Mucosa of rectum (tissue), 2 donors: ENCODE data around the gene CCDC182.

Source experiments
- H3K27ac ChIP-seq, 2 donors: one replicate each; pipeline ENCODE4 v1.7.0; 2013; ENCODE audit warnings: inconsistent platforms in 2 of 2, low read depth in 2 of 2, low read length in 2 of 2
- H3K27me3 ChIP-seq, 2 donors: one replicate each; pipeline ENCODE4 v1.7.0; 2013; ENCODE audit warnings: low read length in 2 of 2; ENCODE audit not compliant: control insufficient read depth in 2 of 2, insufficient read depth in 2 of 2
- H3K36me3 ChIP-seq, 2 donors: one replicate each; pipeline ENCODE4 v1.7.0; 2013; ENCODE audit warnings: low read length in 2 of 2; ENCODE audit not compliant: control insufficient read depth in 2 of 2, insufficient read depth in 2 of 2
- H3K4me1 ChIP-seq, 2 donors: one replicate each; pipeline ENCODE4 v1.7.0; 2013; ENCODE audit warnings: low read length in 2 of 2, mild to moderate bottlenecking in 1 of 2; ENCODE audit not compliant: control insufficient read depth in 2 of 2, insufficient read depth in 2 of 2
- H3K4me3 ChIP-seq, 2 donors: one replicate each; pipeline ENCODE4 v1.7.0; 2013; ENCODE audit warnings: low read length in 2 of 2
- H3K9ac ChIP-seq, 2 donors: one replicate each; pipeline ENCODE4 v1.7.0; 2013; ENCODE audit warnings: low read length in 2 of 2, low read depth in 1 of 2, mild to moderate bottlenecking in 1 of 2
- H3K9me3 ChIP-seq, 2 donors: one replicate each; pipeline ENCODE4 v1.7.0; 2013; ENCODE audit warnings: low read length in 2 of 2; ENCODE audit not compliant: control insufficient read depth in 2 of 2
- donor health status: healthy.
- donor health status: Normal muscosa, but diverticular disease.

Gene CCDC182

DNA sequence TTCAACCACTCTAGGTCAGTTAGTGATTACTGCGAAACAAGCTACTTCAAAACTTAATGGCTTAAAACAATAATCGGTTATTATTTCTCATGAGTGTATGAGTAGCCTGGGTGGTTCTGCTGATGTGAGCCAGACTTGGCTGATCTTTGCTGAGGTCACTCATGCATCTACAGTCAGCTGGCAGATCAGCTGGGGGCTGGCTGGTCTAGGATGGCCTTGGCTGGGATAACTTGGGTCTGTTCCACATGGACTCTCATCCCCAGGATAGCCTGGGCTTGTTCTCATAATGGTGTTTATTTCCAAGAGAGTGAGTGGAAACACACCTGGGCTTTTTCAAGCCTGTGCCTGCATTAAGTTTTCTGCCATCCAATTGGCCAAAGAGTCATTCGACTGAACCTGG, 13.0 kb downstream of the CCDC182 start:
- Histone ChIP-seq H3K27me3 (peaks cover 0 to 2% of the 10 kb centered on the region in 2 donors), H3K36me3 (no peaks in the 10 kb centered on the region), H3K4me1 (no peaks in the 10 kb centered on the region), H3K27ac (no peak overlapping the region), H3K4me3 (no peak overlapping the region), H3K9ac (no peak overlapping the region), H3K9me3 (no peaks in the 10 kb centered on the region)

DNA sequence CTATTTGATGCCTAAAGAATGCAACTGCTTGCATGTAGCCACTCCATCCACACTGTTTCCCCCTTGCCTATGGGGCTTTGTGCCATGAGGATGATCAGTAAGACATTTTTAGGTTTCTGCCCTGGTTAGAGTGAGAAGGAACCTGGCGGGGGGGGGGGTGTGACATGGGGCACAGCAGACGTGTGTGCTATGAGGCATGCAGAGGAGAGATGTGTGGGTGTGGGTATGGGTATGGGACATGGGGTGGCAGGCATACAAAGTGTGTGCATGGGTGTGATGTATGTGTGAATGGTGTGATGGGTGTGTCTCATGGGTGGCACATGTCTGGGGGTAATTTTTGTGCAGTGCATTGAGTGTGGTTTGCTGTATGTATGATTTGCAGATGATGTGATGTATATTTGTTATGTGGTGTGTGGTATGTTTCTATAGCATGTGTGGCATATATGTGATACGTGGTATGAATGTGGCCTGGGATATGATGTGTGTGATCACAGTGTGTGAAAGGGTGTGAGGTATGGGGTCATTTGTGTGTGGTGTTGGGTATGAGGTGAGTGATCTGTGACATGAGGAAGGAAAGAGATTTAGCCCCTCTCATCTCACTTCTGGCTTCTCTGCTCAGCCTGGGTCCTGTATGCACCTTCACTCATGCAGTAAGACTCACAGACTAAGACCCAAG, 14.9 kb downstream of the CCDC182 start:
- H3K27ac ChIP-seq: no peak overlapping the region
- no peaks in the 10 kb centered on the region for H3K36me3 ChIP-seq
- H3K4me3 ChIP-seq: no peak overlapping the region
- no peaks in the 10 kb centered on the region for H3K9me3 ChIP-seq
- no peaks in the 10 kb centered on the region for H3K4me1 ChIP-seq
- no peak overlapping the region for H3K9ac ChIP-seq
- H3K27me3 ChIP-seq: peaks cover 0 to 2% of the 10 kb centered on the region in 2 donors

GRCh38 chr17:57727630-57728175, 17.4 kb downstream of the CCDC182 start:
- no peaks in the 10 kb centered on the region for H3K9me3 ChIP-seq
- no peak overlapping the region for H3K9ac ChIP-seq
- no peaks in the 10 kb centered on the region for H3K36me3 ChIP-seq
- no peaks in the 10 kb centered on the region for H3K27me3 ChIP-seq
- no peaks in the 10 kb centered on the region for H3K4me1 ChIP-seq
- H3K27ac ChIP-seq: no peak overlapping the region
- no peak overlapping the region for H3K4me3 ChIP-seq

GRCh38 chr17:57726838-57727237, 18.3 kb downstream of the CCDC182 start:
- no peaks in the 10 kb centered on the region for H3K36me3 ChIP-seq
- H3K9ac ChIP-seq: no peak overlapping the region
- no peak overlapping the region for H3K27ac ChIP-seq
- H3K27me3 ChIP-seq: no peaks in the 10 kb centered on the region
- no peak overlapping the region for H3K4me3 ChIP-seq
- H3K9me3 ChIP-seq: no peaks in the 10 kb centered on the region
- H3K4me1 ChIP-seq: no peaks in the 10 kb centered on the region

GRCh38 chr17:57726213-57726790, 18.8 kb downstream of the CCDC182 start:
- Histone ChIP-seq H3K27me3 (no peaks in the 10 kb centered on the region), H3K9me3 (no peaks in the 10 kb centered on the region), H3K36me3 (no peaks in the 10 kb centered on the region), H3K9ac (no peak overlapping the region), H3K27ac (no peak overlapping the region), H3K4me1 (no peaks in the 10 kb centered on the region), H3K4me3 (no peak overlapping the region)

GRCh38 chr17:57724729-57725125, 20.4 kb downstream of the CCDC182 start:
- H3K4me3 ChIP-seq: no peak overlapping the region
- no peaks in the 10 kb centered on the region for H3K4me1 ChIP-seq
- H3K27ac ChIP-seq: no peak overlapping the region

DNA sequence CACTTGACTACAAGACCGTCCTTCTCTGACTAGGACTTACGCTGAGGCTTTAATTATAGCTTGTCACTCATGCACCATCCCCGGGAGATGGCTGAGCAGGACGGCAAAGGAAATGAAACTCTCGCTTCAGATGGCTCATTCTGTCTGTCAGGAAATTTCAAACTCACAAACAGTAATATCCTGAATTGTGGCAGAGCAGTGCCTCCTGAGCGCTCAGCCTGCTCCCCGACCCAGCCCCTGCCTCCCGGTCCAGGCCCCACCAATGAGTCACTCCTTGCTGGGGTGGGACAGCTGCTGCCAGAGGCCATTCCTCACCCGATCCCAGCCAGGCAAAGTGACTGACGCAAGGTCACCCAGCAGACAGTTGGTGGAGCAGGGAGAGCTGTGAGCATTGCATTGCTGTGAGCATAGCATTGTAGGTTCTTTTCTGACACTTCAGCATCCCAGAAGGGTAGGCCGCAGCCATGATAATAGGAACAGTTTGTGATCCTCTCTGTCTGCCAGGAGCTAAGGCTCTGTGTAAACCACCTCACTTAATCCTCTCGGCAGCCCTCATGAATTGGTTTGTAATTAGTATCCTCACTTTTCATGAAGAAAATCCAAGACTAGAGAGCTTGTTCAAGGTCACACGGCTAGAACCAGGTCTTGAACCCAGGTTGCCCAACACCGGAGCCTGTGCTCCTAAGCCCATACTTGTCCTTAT, 20.9 kb downstream of the CCDC182 start:
- no peaks in the 10 kb centered on the region for H3K36me3 ChIP-seq
- no peaks in the 10 kb centered on the region for H3K4me1 ChIP-seq
- H3K4me3 ChIP-seq: no peak overlapping the region
- H3K27me3 ChIP-seq: no peaks in the 10 kb centered on the region
- no peak overlapping the region for H3K9ac ChIP-seq
- no peak overlapping the region for H3K27ac ChIP-seq
- no peaks in the 10 kb centered on the region for H3K9me3 ChIP-seq

More at GRCh38 chr17:57724729-57725125, 20.4 kb downstream of the CCDC182 start:
- Histone ChIP-seq H3K9me3 (no peaks in the 10 kb centered on the region), H3K9ac (no peak overlapping the region), H3K36me3 (no peaks in the 10 kb centered on the region), H3K27me3 (no peaks in the 10 kb centered on the region)

- Histone ChIP-seq H3K9ac (no peak overlapping the region), H3K9me3 (no peaks in the 10 kb centered on the region), H3K36me3 (no peaks in the 10 kb centered on the region), H3K27ac (no peak overlapping the region), H3K4me3 (no peak overlapping the region), H3K27me3 (no peaks in the 10 kb centered on the region), H3K4me1 (no peaks in the 10 kb centered on the region)
Observed at GRCh38 chr17:57723427-57724025, 21.6 kb downstream of the CCDC182 start.

DNA sequence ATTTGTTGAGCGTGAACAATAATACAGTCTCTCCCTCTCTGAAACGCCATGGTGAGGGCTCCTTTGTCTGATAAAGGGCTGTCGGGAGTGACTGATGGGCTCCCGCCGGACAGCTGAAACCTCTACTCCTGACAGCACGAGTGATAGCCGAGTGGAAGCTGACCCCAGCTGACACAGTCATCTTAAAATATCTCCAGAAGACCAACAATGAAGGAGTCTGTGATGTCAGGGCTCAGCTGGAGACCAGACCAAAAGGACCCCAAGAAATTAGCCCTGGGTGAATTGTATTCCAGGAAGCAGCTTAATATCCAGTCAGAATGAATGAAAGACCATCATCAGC, 22.4 kb downstream of the CCDC182 start:
- peaks cover 0 to under 1% of the 10 kb centered on the region in 2 donors for H3K27me3 ChIP-seq
- no peak overlapping the region for H3K27ac ChIP-seq
- no peak overlapping the region for H3K9ac ChIP-seq
- no peaks in the 10 kb centered on the region for H3K36me3 ChIP-seq
- H3K9me3 ChIP-seq: no peaks in the 10 kb centered on the region
- H3K4me1 ChIP-seq: no peaks in the 10 kb centered on the region
- H3K4me3 ChIP-seq: no peak overlapping the region
